Tibial nerve (tissue), 4 donors: ENCODE results near the gene ROBO1.

Source experiments
- EP300 ChIP-seq, 2 donors: sonication (generic); formaldehyde crosslinking; IDR thresholded peaks; one replicate each; pipeline ENCODE4 v1.6.1; 2017; ENCODE audit warnings: antibody characterized with exemption in 2 of 2, mild to moderate bottlenecking in 1 of 2
- POLR2A ChIP-seq, 2 donors: fragments of 450-650 bp; IDR thresholded peaks; one replicate each; pipeline ENCODE4 v1.6.1; 2017; ENCODE audit warnings: antibody characterized with exemption in 2 of 2, mild to moderate bottlenecking in 2 of 2, moderate library complexity in 2 of 2
- TF ChIP-seq, protein P1 (sequence below), 5 experiments: fragments of 200-600 bp in 3 of 5; fragments of 450-650 bp in 2 of 5; sonication (generic) in 3 of 5; IDR thresholded peaks; one replicate each; pipeline ENCODE4 v1.5.1; 2016 to 2019; ENCODE audit warnings: antibody characterized with exemption in 5 of 5, mild to moderate bottlenecking in 3 of 5, moderate library complexity in 2 of 5

DNA sequence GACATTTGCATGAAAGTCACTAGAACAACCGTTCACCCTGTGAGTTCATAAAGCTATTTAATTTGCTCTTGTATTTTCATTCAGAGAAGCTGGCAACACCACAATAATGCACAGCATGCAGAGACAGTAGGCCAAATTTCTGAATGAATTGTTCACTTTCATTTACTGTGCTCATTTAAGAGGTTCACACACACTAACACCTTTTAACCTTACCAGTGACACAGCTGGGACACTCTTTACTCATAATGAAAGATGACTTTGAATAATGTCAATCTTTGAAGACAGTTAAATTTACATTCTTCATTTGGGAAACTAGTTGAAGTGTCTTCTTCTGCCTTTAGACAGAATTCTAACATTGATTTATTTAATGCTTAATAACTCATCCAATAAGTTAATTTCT is 95.7 kb downstream of the ROBO1 start:
- TF ChIP-seq POLR2A (IDR thresholded peaks at IDR 0.05) (no peak), EP300 (IDR thresholded peaks at IDR 0.05) (no peak)
- TF ChIP-seq, protein P1, sequence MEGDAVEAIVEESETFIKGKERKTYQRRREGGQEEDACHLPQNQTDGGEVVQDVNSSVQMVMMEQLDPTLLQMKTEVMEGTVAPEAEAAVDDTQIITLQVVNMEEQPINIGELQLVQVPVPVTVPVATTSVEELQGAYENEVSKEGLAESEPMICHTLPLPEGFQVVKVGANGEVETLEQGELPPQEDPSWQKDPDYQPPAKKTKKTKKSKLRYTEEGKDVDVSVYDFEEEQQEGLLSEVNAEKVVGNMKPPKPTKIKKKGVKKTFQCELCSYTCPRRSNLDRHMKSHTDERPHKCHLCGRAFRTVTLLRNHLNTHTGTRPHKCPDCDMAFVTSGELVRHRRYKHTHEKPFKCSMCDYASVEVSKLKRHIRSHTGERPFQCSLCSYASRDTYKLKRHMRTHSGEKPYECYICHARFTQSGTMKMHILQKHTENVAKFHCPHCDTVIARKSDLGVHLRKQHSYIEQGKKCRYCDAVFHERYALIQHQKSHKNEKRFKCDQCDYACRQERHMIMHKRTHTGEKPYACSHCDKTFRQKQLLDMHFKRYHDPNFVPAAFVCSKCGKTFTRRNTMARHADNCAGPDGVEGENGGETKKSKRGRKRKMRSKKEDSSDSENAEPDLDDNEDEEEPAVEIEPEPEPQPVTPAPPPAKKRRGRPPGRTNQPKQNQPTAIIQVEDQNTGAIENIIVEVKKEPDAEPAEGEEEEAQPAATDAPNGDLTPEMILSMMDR (IDR thresholded peaks at IDR 0.05), result no peak
